Measurements from ENCODE around the gene RFWD3. TPM values are rescaled to one million over a fixed set of nuclear protein-coding genes. Genes with fewer than 3 reads are reported as not detected.

RFWD3 gene
- total and polyA plus RNA-seq, 2 of the 8 experiments (the other 6 are each of a cell fraction or from before 2014, with no cell fraction given) = 67.1 to 114 TPM

GRCh38 chr16:74635303-74635702 is 31.4 kb downstream of the RFWD3 start:
- H2AFZ ChIP-seq (ENCODE audit: low read length) = no peak overlapping the region
- no peak overlapping the region for H3K23ac ChIP-seq (ENCODE audit: insufficient read length)
- 98% methylated on average over 5 of the region's 5 CpGs; no CpG with 5 or more reads in 1 of the 2 experiments for WGBS, 2 experiments (ENCODE audit: extremely low coverage in 1 of 2, insufficient coverage in 1 of 2, insufficient read length in 1 of 2, insufficient replicate concordance in 2 of 2, low coverage in 1 of 2, low lambda C conversion rate in 2 of 2, missing lambda C conversion rate in 1 of 2)
- H3K4me2 ChIP-seq (ENCODE audit: insufficient read depth in 1 of 2, low read depth in 2 of 2, low read length in 2 of 2) = no peak overlapping the region
- H2BK20ac ChIP-seq (ENCODE audit: low read length) = no peak overlapping the region
- H4K20me1 ChIP-seq (replicated peaks in 1 of 2; ENCODE audit: control insufficient read depth in 1 of 2, insufficient read depth in 2 of 2, low read length in 2 of 2) = peaks cover 2 to 8% of the 10 kb centered on the region in 2 experiments
- H3K18ac ChIP-seq (ENCODE audit: extremely low read depth, low read length) = no peak overlapping the region
- H2BK120ac ChIP-seq (replicated peaks; ENCODE audit: low read depth, low read length) = no peak overlapping the region
- no peaks in the 10 kb centered on the region; the same call in 1 of the 2 replicates for H3K79me1 ChIP-seq (ENCODE audit: low read depth, low read length)
- H3K56ac ChIP-seq (replicated peaks; ENCODE audit: insufficient read length, low read depth, low read length) = no peak overlapping the region
- H2BK15ac ChIP-seq (ENCODE audit: low read length) = no peak overlapping the region
- ChIA-PET CTCF (ENCODE audit: partially characterized antibody) (interaction anchor here (0.6 to 1.1 kb wide), 3 partner anchors 10 to 41 kb away, joined by 3 to 4 read pairs (median 3); no protein-coding TSS in a partner anchor), POLR2A (ENCODE audit: partially characterized antibody) (interaction anchor here (0.6 to 1.2 kb wide), 3 partner anchors 10 to 85 kb away, joined by 3 read pairs; no protein-coding TSS in a partner anchor)
- no peaks in the 10 kb centered on the region for H3K9me3 ChIP-seq (ENCODE audit: insufficient read depth in 2 of 2, low read depth in 1 of 2, low read length in 1 of 2)
- no peak overlapping the region for H3K4me3 ChIP-seq (ENCODE audit: extremely low read depth in 1 of 4, insufficient read depth in 2 of 4, low read depth in 3 of 4, low read length in 4 of 4)
- FAIRE-seq = no peak
- no peak overlapping the region for H4K8ac ChIP-seq (ENCODE audit: extremely low read depth, insufficient read depth, low read length)
- no peak overlapping the region for H4K91ac ChIP-seq (replicated peaks; ENCODE audit: insufficient read length, low read length)
- no peak overlapping the region for H2BK5ac ChIP-seq (ENCODE audit: low read depth, low read length)
- H3K27ac ChIP-seq (ENCODE audit: low read depth, low read length) = no peak overlapping the region
- H3K14ac ChIP-seq (ENCODE audit: insufficient read length) = no peak overlapping the region
- no peak overlapping the region for H2BK12ac ChIP-seq (ENCODE audit: low read depth, low read length)
- no peaks in the 10 kb centered on the region for H3K23me2 ChIP-seq (ENCODE audit: low read depth, low read length)
- no peak overlapping the region for H3K9ac ChIP-seq (replicated peaks in 1 of 4; ENCODE audit: extremely low read depth in 1 of 4, low read depth in 3 of 4, low read length in 3 of 4)
- DNase-seq (ENCODE audit: low read depth in 1 of 2, low spot score in 2 of 2) = no peak
- no peak overlapping the region for H2AK5ac ChIP-seq (ENCODE audit: low read depth, low read length)
- no peak overlapping the region for H4K5ac ChIP-seq (ENCODE audit: insufficient read length, low read depth, low read length)
- no peak overlapping the region for H3K4ac ChIP-seq (replicated peaks; ENCODE audit: insufficient read length, low read depth, low read length)
- H3K27me3 ChIP-seq (replicated peaks in 1 of 4; ENCODE audit: control insufficient read depth in 3 of 4, extremely low read depth in 1 of 4, insufficient read depth in 3 of 4, low read length in 3 of 4) = no peaks in the 10 kb centered on the region
- no peaks in the 10 kb centered on the region for H3K79me2 ChIP-seq (ENCODE audit: control insufficient read depth in 1 of 2, insufficient read depth in 2 of 2, low read length in 2 of 2)
- H3K36me3 ChIP-seq (ENCODE audit: control insufficient read depth in 2 of 4, insufficient read depth in 4 of 4, low read length in 3 of 4) = peaks cover 25 to 94% (median 63%) of the 10 kb centered on the region in 4 experiments
- H3K4me1 ChIP-seq (replicated peaks in 1 of 4; ENCODE audit: control insufficient read depth in 3 of 4, insufficient read depth in 4 of 4, low read length in 3 of 4) = no peaks in the 10 kb centered on the region
- TF ChIP-seq ASH2L (IDR thresholded peaks at IDR 0.05; ENCODE audit: low read length) (no peak), ZNF274 (IDR thresholded peaks at IDR 0.05; ENCODE audit: borderline replicate concordance, extremely low read depth, low read length) (no peak), JUN (IDR thresholded peaks at IDR 0.05; ENCODE audit: low read depth, low read length) (no peak), POLR2A (IDR thresholded peaks at IDR 0.05; ENCODE audit: control extremely low read depth in 1 of 2, low read depth in 2 of 2, low read length in 2 of 2) (no peak), CHD1 (IDR thresholded peaks at IDR 0.05; ENCODE audit: low read depth, low read length) (no peak), KDM5A (IDR thresholded peaks at IDR 0.05; ENCODE audit: low read length) (no peak), TEAD4 (IDR thresholded peaks at IDR 0.05; ENCODE audit: low read depth, low read length) (no peak), GABPA (IDR thresholded peaks at IDR 0.05; ENCODE audit: borderline replicate concordance, insufficient read depth, low read length) (no peak), CEBPB (IDR thresholded peaks at IDR 0.05; ENCODE audit: low read depth, low read length) (no peak), KDM4A (IDR thresholded peaks at IDR 0.05; ENCODE audit: low read depth, low read length, severe bottlenecking) (no peak), NRF1 (IDR thresholded peaks at IDR 0.05; ENCODE audit: low read depth, low read length) (no peak), BCL11A (IDR thresholded peaks at IDR 0.05; ENCODE audit: low read depth in 2 of 2, low read length in 2 of 2) (no peak), SAP30 (IDR thresholded peaks at IDR 0.05; ENCODE audit: insufficient read depth, insufficient replicate concordance, low read length) (no peak), SP1 (IDR thresholded peaks at IDR 0.05; ENCODE audit: low read depth, low read length) (no peak), CBX8 (IDR thresholded peaks at IDR 0.05; ENCODE audit: borderline replicate concordance, low read depth, low read length) (no peak)

Measured in H1 (cell line).